ENCODE data around the gene OR52H1. TPM values are rescaled to one million over a fixed set of nuclear protein-coding genes. Genes with fewer than 3 reads are reported as not detected.

OR52H1 gene
- total RNA-seq, 1 experiment from 2014 or later = not detected

- no peak overlapping the region for H3K4me3 ChIP-seq (ENCODE audit: low read depth, low read length, poor library complexity, severe bottlenecking)
- intact Hi-C loops (cut with micrococcal nuclease; ENCODE audit: unreplicated experiment) = no loop called here
- H3K9me3 ChIP-seq (ENCODE audit: low read depth, low read length, poor library complexity, severe bottlenecking) = no peaks in the 10 kb centered on the region
- DNase-seq (ENCODE audit: low spot score) = no peak
- ChIA-PET CTCF (no interaction called here), POLR2A (ENCODE audit: low non-redundant PET) (no interaction called here)
- H3K4me1 ChIP-seq (ENCODE audit: insufficient read depth, low read length, poor library complexity, severe bottlenecking) = no peaks in the 10 kb centered on the region
- no peaks in the 10 kb centered on the region for H3K36me3 ChIP-seq (ENCODE audit: insufficient read depth, low read length, poor library complexity, severe bottlenecking)
- BruUV-seq (replicated peaks) = no TSS peak
- H3K27me3 ChIP-seq (replicated peaks; ENCODE audit: insufficient read depth, low read depth, low read length, poor library complexity) = no peaks in the 10 kb centered on the region
- no peak for TF ChIP-seq CTCF (conservative IDR thresholded peaks at IDR 0.05; ENCODE audit: low read depth, low read length)
- no peak for TF ChIP-seq EZH2 (IDR thresholded peaks at IDR 0.05; ENCODE audit: borderline replicate concordance, low read depth, low read length, poor library complexity, severe bottlenecking)
- H3K27ac ChIP-seq (ENCODE audit: low read depth, low read length, poor library complexity, severe bottlenecking) = no peak overlapping the region
These were observed 39.7 kb downstream of the OR52H1 start for GRCh38 chr11:5508605-5509004.

DNA sequence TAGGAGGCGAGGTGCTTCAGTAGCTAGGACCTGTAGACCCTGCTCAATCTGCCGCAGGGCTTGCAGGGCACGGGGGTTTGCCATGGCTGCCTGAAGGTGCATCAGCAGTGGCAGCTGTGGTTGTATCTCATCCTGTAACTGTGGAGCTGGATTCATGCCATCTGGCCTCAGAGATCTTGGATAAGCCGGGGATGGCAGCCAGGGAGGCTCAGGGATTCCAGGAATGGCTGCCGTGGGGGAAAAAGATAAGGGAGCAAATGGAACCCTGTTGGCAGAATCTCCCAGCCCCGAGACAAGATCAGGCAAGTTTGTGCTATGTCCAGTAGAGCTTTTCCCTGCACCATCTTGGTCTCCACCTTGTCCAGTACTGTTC, 40.4 kb downstream of the OR52H1 start:
- POLR2A ChIA-PET (ENCODE audit: low non-redundant PET) = no interaction called here
- H3K9me3 ChIP-seq (ENCODE audit: low read depth, low read length, poor library complexity, severe bottlenecking) = no peaks in the 10 kb centered on the region
- no peak overlapping the region for H3K27ac ChIP-seq (ENCODE audit: low read depth, low read length, poor library complexity, severe bottlenecking)
- CTCF ChIA-PET = no interaction called here
- no peak for DNase-seq (ENCODE audit: low spot score)
- H3K4me3 ChIP-seq (ENCODE audit: low read depth, low read length, poor library complexity, severe bottlenecking) = no peak overlapping the region
- H3K36me3 ChIP-seq (ENCODE audit: insufficient read depth, low read length, poor library complexity, severe bottlenecking) = no peaks in the 10 kb centered on the region
- intact Hi-C loops (cut with micrococcal nuclease; ENCODE audit: unreplicated experiment) = no loop called here
- no TSS peak for BruUV-seq (replicated peaks)
- TF ChIP-seq CTCF (conservative IDR thresholded peaks at IDR 0.05; ENCODE audit: low read depth, low read length) (no peak), EZH2 (IDR thresholded peaks at IDR 0.05; ENCODE audit: borderline replicate concordance, low read depth, low read length, poor library complexity, severe bottlenecking) (no peak)
- H3K4me1 ChIP-seq (ENCODE audit: insufficient read depth, low read length, poor library complexity, severe bottlenecking) = no peaks in the 10 kb centered on the region
- H3K27me3 ChIP-seq (replicated peaks; ENCODE audit: insufficient read depth, low read depth, low read length, poor library complexity) = no peaks in the 10 kb centered on the region

DNA sequence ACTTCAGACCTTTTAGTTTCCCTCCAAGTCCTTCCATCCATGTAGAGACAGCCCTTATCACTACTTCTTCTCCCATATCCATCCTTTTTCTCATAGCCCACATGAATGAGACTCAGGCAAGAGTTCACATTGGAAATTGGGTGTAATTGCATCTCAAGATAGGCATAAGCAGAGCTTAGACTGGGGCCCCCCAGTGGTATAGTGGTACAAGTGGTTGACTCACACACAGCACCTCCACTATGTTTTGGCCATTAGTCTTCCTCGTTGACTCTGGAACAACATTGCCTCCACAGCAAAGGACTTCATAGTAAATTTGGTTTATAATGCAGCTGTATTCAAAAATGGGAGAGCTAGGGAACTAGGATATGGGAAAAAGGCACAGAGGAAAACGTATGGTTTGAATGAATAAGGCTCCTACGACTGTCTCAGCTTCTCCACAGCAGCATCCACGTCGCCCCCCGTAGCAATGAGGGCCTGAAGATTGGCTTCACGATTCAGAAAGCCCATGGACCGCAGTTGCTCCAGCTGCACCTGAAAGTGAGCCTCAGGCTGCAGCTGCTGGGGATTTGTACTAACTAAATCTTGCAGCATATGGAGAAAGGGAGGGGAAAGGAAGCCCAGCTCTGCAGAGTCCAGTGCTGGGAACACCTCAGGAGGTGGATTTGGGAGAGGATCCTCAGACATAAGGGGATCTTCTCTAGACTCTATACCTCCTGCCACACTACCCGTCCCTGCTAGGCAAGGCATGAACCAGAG, 41.0 kb downstream of the OR52H1 start:
- DNase-seq (ENCODE audit: low spot score) = no peak
- TF ChIP-seq CTCF (conservative IDR thresholded peaks at IDR 0.05; ENCODE audit: low read depth, low read length) = no peak
- TF ChIP-seq EZH2 (IDR thresholded peaks at IDR 0.05; ENCODE audit: borderline replicate concordance, low read depth, low read length, poor library complexity, severe bottlenecking) = no peak
- ChIA-PET CTCF (no interaction called here), POLR2A (ENCODE audit: low non-redundant PET) (no interaction called here)
- no peaks in the 10 kb centered on the region for H3K36me3 ChIP-seq (ENCODE audit: insufficient read depth, low read length, poor library complexity, severe bottlenecking)
- BruUV-seq (replicated peaks) = no TSS peak
- H3K9me3 ChIP-seq (ENCODE audit: low read depth, low read length, poor library complexity, severe bottlenecking) = no peaks in the 10 kb centered on the region
- no peak overlapping the region for H3K27ac ChIP-seq (ENCODE audit: low read depth, low read length, poor library complexity, severe bottlenecking)
- H3K27me3 ChIP-seq (replicated peaks; ENCODE audit: insufficient read depth, low read depth, low read length, poor library complexity) = no peaks in the 10 kb centered on the region
- intact Hi-C loops (cut with micrococcal nuclease; ENCODE audit: unreplicated experiment) = no loop called here
- H3K4me1 ChIP-seq (ENCODE audit: insufficient read depth, low read length, poor library complexity, severe bottlenecking) = no peaks in the 10 kb centered on the region
- no peak overlapping the region for H3K4me3 ChIP-seq (ENCODE audit: low read depth, low read length, poor library complexity, severe bottlenecking)
